Measurements from ENCODE around the gene RAB6A.
A peak's percentile ranks its signal among the peaks of the same experiment; 100 is the strongest.

RAB6A gene

GRCh38 chr11:73761403-73761945 is 600 bp upstream of the RAB6A start:
- H3K27ac ChIP-seq, result peak overlapping the region; percentile 80
- TF ChIP-seq CTCF (IDR thresholded peaks at IDR 0.05) (no peak; the same call in 1 of the 2 replicates), ZFX (IDR thresholded peaks at IDR 0.05; ENCODE audit: borderline replicate concordance) (no peak)

GRCh38 chr11:73760135-73760678 is 667 bp downstream of the RAB6A start:
- TF ChIP-seq CTCF (IDR thresholded peaks at IDR 0.05), result no peak
- TF ChIP-seq ZFX (IDR thresholded peaks at IDR 0.05; ENCODE audit: borderline replicate concordance), result no peak
- peak overlapping the region; percentile 80 for H3K27ac ChIP-seq

GRCh38 chr11:73759610-73760134 is 1.2 kb downstream of the RAB6A start:
- H3K27ac ChIP-seq, result peak overlapping the region; percentile 80
- no peak for TF ChIP-seq CTCF (IDR thresholded peaks at IDR 0.05)
- no peak for TF ChIP-seq ZFX (IDR thresholded peaks at IDR 0.05; ENCODE audit: borderline replicate concordance)

GRCh38 chr11:73758451-73758850 is 2.4 kb downstream of the RAB6A start:
- TF ChIP-seq CTCF (IDR thresholded peaks at IDR 0.05) (no peak), ZFX (IDR thresholded peaks at IDR 0.05; ENCODE audit: borderline replicate concordance) (no peak)
- no peak overlapping the region for H3K27ac ChIP-seq

- TF ChIP-seq ZFX (IDR thresholded peaks at IDR 0.05; ENCODE audit: borderline replicate concordance) (no peak), CTCF (IDR thresholded peaks at IDR 0.05) (no peak)
- no peak overlapping the region for H3K27ac ChIP-seq
Measured at GRCh38 chr11:73757598-73757997, 3.3 kb downstream of the RAB6A start.

GRCh38 chr11:73755670-73756069 is 5.2 kb downstream of the RAB6A start:
- TF ChIP-seq ZFX (IDR thresholded peaks at IDR 0.05; ENCODE audit: borderline replicate concordance) (no peak), CTCF (IDR thresholded peaks at IDR 0.05) (no peak)
- H3K27ac ChIP-seq, result no peak overlapping the region

GRCh38 chr11:73753938-73754337 is 6.9 kb downstream of the RAB6A start:
- no peak overlapping the region for H3K27ac ChIP-seq

More at GRCh38 chr11:73753938-73754337, 6.9 kb downstream of the RAB6A start:
- TF ChIP-seq ZFX (IDR thresholded peaks at IDR 0.05; ENCODE audit: borderline replicate concordance) (no peak), CTCF (IDR thresholded peaks at IDR 0.05) (no peak)
